VCaP (cell line): ENCODE data around the gene PRODH2.

ENCODE experiments used
- H3K27ac ChIP-seq: fragments of 450-650 bp; 2 replicates; pipeline ENCODE4 v1.5.1; 2017
- TF ChIP-seq, protein P1 (sequence below): fragments of 450-650 bp; conservative IDR thresholded peaks from 2 replicates; pipeline ENCODE4 v1.5.1; 2017; ENCODE audit warnings: mild to moderate bottlenecking, moderate library complexity

PRODH2 gene

DNA sequence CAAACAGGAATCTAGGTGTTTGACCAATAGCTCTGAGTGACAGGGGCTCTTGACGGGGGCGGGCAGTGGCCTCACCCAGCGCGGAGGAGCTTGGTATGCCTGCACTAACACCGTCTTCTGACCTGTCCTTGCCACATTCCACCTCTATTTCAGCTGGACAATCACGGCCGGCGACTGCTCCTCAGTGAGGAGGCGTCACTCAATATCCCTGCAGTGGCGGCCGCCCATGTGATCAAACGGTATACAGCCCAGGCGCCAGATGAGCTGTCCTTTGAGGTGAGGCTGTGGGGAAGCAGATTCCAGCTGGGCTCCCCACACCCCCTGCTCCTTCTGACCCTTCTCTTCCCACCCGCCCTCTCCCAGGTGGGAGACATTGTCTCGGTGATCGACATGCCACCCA, 32.6 kb downstream of the PRODH2 start:
- TF ChIP-seq, protein P1, sequence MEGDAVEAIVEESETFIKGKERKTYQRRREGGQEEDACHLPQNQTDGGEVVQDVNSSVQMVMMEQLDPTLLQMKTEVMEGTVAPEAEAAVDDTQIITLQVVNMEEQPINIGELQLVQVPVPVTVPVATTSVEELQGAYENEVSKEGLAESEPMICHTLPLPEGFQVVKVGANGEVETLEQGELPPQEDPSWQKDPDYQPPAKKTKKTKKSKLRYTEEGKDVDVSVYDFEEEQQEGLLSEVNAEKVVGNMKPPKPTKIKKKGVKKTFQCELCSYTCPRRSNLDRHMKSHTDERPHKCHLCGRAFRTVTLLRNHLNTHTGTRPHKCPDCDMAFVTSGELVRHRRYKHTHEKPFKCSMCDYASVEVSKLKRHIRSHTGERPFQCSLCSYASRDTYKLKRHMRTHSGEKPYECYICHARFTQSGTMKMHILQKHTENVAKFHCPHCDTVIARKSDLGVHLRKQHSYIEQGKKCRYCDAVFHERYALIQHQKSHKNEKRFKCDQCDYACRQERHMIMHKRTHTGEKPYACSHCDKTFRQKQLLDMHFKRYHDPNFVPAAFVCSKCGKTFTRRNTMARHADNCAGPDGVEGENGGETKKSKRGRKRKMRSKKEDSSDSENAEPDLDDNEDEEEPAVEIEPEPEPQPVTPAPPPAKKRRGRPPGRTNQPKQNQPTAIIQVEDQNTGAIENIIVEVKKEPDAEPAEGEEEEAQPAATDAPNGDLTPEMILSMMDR: no peak
- H3K27ac ChIP-seq: no peak overlapping the region

DNA sequence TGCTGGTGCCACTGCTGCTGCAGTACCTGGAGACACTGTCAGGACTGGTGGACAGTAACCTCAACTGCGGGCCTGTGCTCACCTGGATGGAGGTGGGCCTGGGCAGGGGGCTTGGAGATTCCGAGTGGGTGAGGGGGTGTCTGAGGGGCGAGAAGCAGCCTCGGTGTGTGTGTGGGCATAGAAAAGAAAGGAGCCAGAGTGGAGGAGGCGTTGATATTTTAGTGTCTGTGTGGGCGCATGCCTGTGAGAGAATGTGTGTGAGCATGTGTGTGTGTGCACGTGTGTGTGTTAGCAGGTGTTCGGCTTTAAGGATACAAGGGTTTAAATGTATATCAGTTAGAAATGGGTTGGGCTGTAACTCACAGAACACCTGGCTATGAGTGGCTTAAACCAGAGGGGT, 33.6 kb downstream of the PRODH2 start:
- TF ChIP-seq, protein P1: no peak
- no peak overlapping the region for H3K27ac ChIP-seq

DNA sequence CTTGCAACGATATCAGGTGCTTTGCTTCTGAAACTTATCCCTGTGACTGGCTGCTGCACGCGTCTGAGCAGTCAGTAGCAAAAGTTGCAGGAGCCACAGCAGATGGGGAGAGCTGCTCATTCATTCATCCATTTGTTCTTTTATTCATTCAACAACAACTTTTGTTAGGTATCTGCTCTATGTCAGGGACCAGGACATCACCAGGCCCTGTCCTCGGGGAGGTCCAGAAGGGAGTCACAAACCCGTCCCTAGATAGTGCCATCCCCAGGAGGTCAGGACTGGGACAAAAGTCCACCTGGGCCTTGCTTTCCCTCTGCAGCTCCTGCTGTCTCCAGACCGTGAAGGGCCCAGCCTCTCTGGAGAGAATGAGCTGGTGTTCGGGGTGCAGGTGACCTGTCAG, 34.7 kb downstream of the PRODH2 start:
- H3K27ac ChIP-seq: no peak overlapping the region
- TF ChIP-seq, protein P1: no peak

DNA sequence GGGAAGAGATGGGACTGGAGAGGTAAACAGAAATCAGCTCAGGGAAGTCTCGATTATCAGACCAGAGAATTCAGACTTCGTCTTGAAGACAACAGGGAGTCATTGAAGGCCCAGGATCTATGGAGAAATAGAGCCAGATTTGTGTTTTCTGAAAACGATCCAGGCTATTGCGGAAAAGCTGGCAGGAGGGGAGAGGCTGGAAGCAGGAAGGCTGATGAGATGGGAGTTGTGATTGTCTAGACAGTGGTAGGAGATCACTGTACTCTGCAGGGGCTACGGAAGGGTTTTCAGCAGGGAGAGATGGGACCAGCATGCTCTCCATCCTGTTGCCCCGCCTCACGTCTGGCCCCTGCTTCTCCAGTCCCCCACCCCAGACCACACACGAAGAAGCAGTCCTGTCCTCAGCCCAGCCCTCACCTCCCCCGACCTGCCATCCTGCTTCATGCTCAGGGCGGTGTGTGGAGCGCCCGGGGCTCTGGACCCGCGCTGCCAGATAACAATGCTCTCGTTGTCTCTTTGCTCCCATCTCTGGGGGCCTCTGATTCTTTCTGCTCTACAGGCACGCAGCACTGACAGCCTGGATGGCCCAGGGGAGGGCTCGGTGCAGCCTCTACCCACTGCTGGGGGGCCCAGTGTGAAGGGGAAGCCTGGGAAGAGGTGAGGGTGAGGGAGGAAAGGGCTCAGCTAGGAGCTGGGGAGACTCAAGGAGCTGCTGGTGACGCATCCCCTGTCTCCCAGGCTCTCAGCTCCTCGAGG, 35.4 kb downstream of the PRODH2 start:
- TF ChIP-seq, protein P1: no peak

DNA sequence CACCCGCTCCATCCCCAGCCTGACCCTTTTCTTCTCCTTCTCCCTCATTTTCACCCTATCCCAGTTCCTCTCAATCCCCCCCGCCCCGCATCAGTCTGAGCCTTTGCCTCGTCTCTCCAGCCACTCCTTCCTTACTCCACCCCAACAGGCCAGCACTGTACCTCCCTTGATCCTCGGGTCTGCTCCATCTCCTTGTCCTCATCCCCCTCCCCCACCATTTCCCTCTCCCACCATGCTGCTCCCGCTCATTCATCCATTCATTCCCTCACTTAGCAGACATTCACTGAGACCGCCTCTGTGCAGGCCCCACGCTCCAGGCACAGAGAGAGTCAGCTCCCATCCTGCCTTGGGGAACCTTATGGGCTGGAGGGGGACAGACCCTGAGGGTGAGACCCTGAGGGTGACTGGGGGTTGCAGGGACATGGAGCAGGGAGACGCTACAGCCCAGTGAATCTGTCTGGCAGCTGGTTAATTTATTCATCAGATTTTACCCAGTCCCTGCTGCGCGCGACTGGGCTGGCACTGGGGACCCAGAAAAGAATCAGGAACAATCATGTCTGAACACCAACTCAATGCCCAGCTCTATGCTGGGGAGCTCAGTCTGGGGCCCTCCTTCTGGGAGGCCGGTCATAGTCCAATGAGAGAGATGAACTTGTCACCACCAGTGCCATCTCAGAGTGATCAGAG, 36.4 kb downstream of the PRODH2 start:
- peak overlapping the region; percentile 66; the same call in 1 of the 2 replicates for H3K27ac ChIP-seq
- TF ChIP-seq, protein P1: no peak

More for the DNA sequence above, 35.4 kb downstream of the PRODH2 start:
- no peak overlapping the region for H3K27ac ChIP-seq

DNA sequence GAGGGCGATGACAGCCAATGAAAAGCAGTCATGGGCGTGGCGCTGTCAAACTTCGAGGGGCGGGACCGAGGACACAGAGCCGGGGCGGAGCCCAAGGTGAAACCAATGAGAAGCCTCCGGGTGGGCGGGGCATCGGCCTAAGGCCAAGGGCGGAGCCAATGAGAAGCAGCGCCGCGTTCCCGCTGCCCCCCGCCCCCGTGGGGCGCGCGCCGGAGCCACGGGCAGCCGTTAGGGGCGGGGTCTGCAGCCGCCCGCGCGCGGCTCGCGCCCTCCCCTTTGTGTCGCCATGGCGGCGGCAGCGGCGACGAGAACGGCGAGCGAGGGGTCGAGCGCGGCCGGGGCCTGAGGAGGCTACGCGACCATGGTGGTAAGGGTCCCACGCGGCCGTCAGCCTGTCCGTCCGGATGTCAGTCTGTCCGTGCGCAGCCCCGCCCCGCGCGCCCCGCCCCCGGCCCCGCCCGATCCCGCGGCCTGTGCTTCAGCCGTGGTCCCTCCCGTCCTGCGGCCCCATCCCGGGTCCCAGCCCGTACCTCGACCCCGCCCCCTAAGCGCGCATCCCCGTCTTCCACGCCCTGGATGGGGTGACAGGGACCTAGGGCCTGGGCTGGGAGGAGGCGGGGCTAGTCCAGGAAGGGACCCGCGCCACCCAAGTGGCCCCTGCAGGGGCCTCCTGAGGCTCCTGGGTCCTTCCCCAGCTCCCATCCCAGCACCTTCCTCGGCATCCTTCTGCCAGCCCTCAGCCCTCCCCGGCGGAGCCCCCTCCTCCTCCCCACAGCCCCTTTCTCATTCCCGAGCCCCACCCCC, 37.1 kb downstream of the PRODH2 start, which contains the start of gene ARHGAP33:
ARHGAP33 (plus strand) TSS at position 267 of the 804 bp plus-strand sequence; CDS start at position 362, 95 bp downstream.
- H3K27ac ChIP-seq: peak within 1 kb of the TSS; percentile 66; the same call in 1 of the 2 replicates

More for the DNA sequence above, 37.1 kb downstream of the PRODH2 start, which contains the start of gene ARHGAP33:
- TF ChIP-seq, protein P1: no peak
